HepG2 (cell line): Measurements from ENCODE around the gene PCCB. TPM values are rescaled to one million over a fixed set of nuclear protein-coding genes. Genes with fewer than 3 reads are reported as not detected.

Source experiments
- ATAC-seq: fragments of 200-7000 bp; cut with Tn5 transposase; 3 replicates; pipeline ENCODE4 v1.9.1; 2020; ENCODE audit warnings: mild to moderate bottlenecking, moderate library complexity
- BruUV-seq: library from RNA; stranded (reverse); fragments of 400-500 nt; replicated peaks from 2 replicates; lab custom pipeline; 2021; lab: Mats Ljungman, UMichigan
- CTCF ChIA-PET: fragments of 300-600 bp; formaldehyde crosslinking; extraction: SDS; loops from one replicate; lab custom pipeline; 2021; ENCODE audit warnings: low total read pairs, inconsistent platforms, low intra/inter-chr PET ratio; lab: Yijun Ruan, JAX
- POLR2A ChIA-PET: fragments of 350-600 bp; sonication (Branson Sonifier 250); formaldehyde crosslinking; loops from one replicate; lab custom pipeline; 2020; ENCODE audit warnings: antibody characterized with exemption, inconsistent platforms; lab: Yijun Ruan, JAX
- DNase-seq: peaks from one replicate; pipeline ENCODE4 v3.0.0-alpha.2; 2015; ENCODE audit warnings: low spot score
- FAIRE-seq: peaks from 3 replicates; lab custom pipeline; 2011; peaks lifted over from hg19 to GRCh38; lab: Jason Lieb, UNC
- H2AFZ ChIP-seq: one replicate; pipeline ENCODE4 v1.6.1; 2011; ENCODE audit warnings: low read length, inconsistent platforms
- H3K27ac ChIP-seq: fragments of 300-600 bp; 3 replicates; pipeline ENCODE4 v1.8.0; 2011; ENCODE audit warnings: mixed run types, mild to moderate bottlenecking, mixed read lengths, low read length, inconsistent platforms; ENCODE audit not compliant: insufficient read depth; ENCODE audit errors: extremely low read length
- H3K27me3 ChIP-seq, 2 experiments: fragments of 200-600 bp in 1 of 2; 2 replicates in 1 of 2; 3 replicates in 1 of 2; pipeline versions ENCODE4 v1.6.0 to v1.8.0; 2011; ENCODE audit warnings: low read length in 2 of 2, mild to moderate bottlenecking in 2 of 2, moderate library complexity in 2 of 2, inconsistent platforms in 1 of 2; ENCODE audit not compliant: insufficient read depth in 2 of 2, control insufficient read depth in 1 of 2
- H3K36me3 ChIP-seq, 2 experiments: fragments of 200-600 bp in 1 of 2; replicated peaks in 1 of 2; 2 replicates in 1 of 2; 3 replicates in 1 of 2; pipeline versions ENCODE4 v1.5.1 to v1.8.0; 2011; ENCODE audit warnings: low read length in 2 of 2, inconsistent platforms in 1 of 2; ENCODE audit not compliant: insufficient read depth in 2 of 2, control insufficient read depth in 1 of 2
- H3K4me1 ChIP-seq: 2 replicates; pipeline ENCODE4 v1.5.1; 2012; ENCODE audit warnings: low read length, inconsistent platforms; ENCODE audit not compliant: insufficient read depth
- H3K4me2 ChIP-seq: 2 replicates; pipeline ENCODE4 v1.6.0; 2011; ENCODE audit warnings: low read depth, low read length, inconsistent platforms
- H3K4me3 ChIP-seq, 3 experiments: fragments of 200-600 bp in 1 of 3; sonication (generic), shearing (Covaris generic) in 1 of 3; replicated peaks in 1 of 3; 2 replicates each; pipeline ENCODE4 v1.5.1; 2011 to 2016; ENCODE audit warnings: low read length in 3 of 3, inconsistent platforms in 2 of 3, low read depth in 2 of 3, mild to moderate bottlenecking in 2 of 3, control low read depth in 1 of 3, mixed read lengths in 1 of 3; ENCODE audit not compliant: insufficient read depth in 1 of 3
- H3K79me2 ChIP-seq: one replicate; pipeline ENCODE4 v1.6.1; 2011; ENCODE audit warnings: low read length, inconsistent platforms; ENCODE audit not compliant: insufficient read depth
- H3K9ac ChIP-seq: 2 replicates; pipeline ENCODE4 v1.6.0; 2011; ENCODE audit warnings: mild to moderate bottlenecking, low read depth, low read length, inconsistent platforms; ENCODE audit not compliant: insufficient read depth
- H3K9me3 ChIP-seq: 2 replicates; pipeline ENCODE4 v1.5.1; 2012; ENCODE audit warnings: mild to moderate bottlenecking, low read length
- H4K20me1 ChIP-seq: 2 replicates; pipeline ENCODE4 v1.6.0; 2011; ENCODE audit warnings: inconsistent platforms, mild to moderate bottlenecking, low read length, moderate library complexity; ENCODE audit not compliant: insufficient read depth
- AHR ChIP-seq: IDR thresholded peaks from 2 replicates; pipeline ENCODE4 v1.6.1; 2018; ENCODE audit warnings: missing genetic modification reagents, missing compliant biosample characterization
- CBX5 ChIP-seq: sonication (generic); formaldehyde crosslinking; IDR thresholded peaks from 2 replicates; pipeline ENCODE4 v1.4.0; 2020; ENCODE audit warnings: missing genetic modification reagents, borderline replicate concordance
- ELF1 ChIP-seq: sonication (generic); formaldehyde crosslinking; IDR thresholded peaks from 2 replicates; pipeline ENCODE4 v1.4.0; 2020; ENCODE audit warnings: missing genetic modification reagents
- NCOR1 ChIP-seq: fragments of 200-600 bp; sonication (generic); IDR thresholded peaks from 2 replicates; pipeline ENCODE4 v1.7.0; 2017; ENCODE audit warnings: antibody characterized with exemption, low read length, borderline replicate concordance
- NFIB ChIP-seq: sonication (generic); formaldehyde crosslinking; IDR thresholded peaks from 2 replicates; pipeline ENCODE4 v1.9.0; 2021; ENCODE audit warnings: missing genetic modification reagents, mild to moderate bottlenecking, borderline replicate concordance
- PRDM4 ChIP-seq: sonication (generic); formaldehyde crosslinking; IDR thresholded peaks from 2 replicates; pipeline ENCODE4 v1.9.0; 2021; ENCODE audit warnings: missing genetic modification reagents, borderline replicate concordance
- RBAK ChIP-seq: sonication (generic); formaldehyde crosslinking; IDR thresholded peaks from 2 replicates; pipeline ENCODE4 v1.5.1; 2020; ENCODE audit warnings: mild to moderate bottlenecking, missing genetic modification reagents
- RELA ChIP-seq: sonication (generic); formaldehyde crosslinking; IDR thresholded peaks from 2 replicates; pipeline ENCODE4 v1.4.0; 2020; ENCODE audit warnings: missing genetic modification reagents
- SMAD9 ChIP-seq: sonication (generic); formaldehyde crosslinking; IDR thresholded peaks from 2 replicates; pipeline ENCODE4 v1.5.1; 2020; ENCODE audit warnings: mild to moderate bottlenecking, missing genetic modification reagents
- SMYD3 ChIP-seq: sonication (generic); formaldehyde crosslinking; IDR thresholded peaks from 2 replicates; pipeline ENCODE4 v1.8.1; 2023; ENCODE audit warnings: mild to moderate bottlenecking, missing genetic modification reagents
- ZNF281 ChIP-seq: sonication (generic); formaldehyde crosslinking; IDR thresholded peaks from 2 replicates; pipeline ENCODE4 v1.4.0; 2020; ENCODE audit warnings: missing genetic modification reagents, borderline replicate concordance
- ZNF383 ChIP-seq: sonication (generic); formaldehyde crosslinking; IDR thresholded peaks from 2 replicates; pipeline ENCODE4 v1.4.0; 2020; ENCODE audit warnings: missing genetic modification reagents, mild to moderate bottlenecking, borderline replicate concordance
- ZNF446 ChIP-seq: sonication (generic); formaldehyde crosslinking; IDR thresholded peaks from 2 replicates; pipeline ENCODE4 v1.5.0; 2020; ENCODE audit warnings: mild to moderate bottlenecking, missing genetic modification reagents
- ZNF691 ChIP-seq: sonication (generic); formaldehyde crosslinking; IDR thresholded peaks from 2 replicates; pipeline ENCODE4 v1.4.0; 2020; ENCODE audit warnings: missing genetic modification reagents, low read depth, mild to moderate bottlenecking, borderline replicate concordance
- WGBS: methylation state at CpG from one replicate; pipeline ENCODE4 v1.1.6; 2017; ENCODE audit warnings: low lambda C conversion rate; 5-methylcytosine and 5-hydroxymethylcytosine counted together
- in situ Hi-C: cut with HindIII; loops from 2 replicates; pipeline ENCODE4 v1.10.0; 2017; ENCODE audit warnings: low pct_unique_long_range_greater_than_20kb; ENCODE audit not compliant: extremely low pct_ligation_motif_present
- intact Hi-C: fragments of 100-400 bp; cut with micrococcal nuclease; formaldehyde crosslinking; loops from one replicate; pipeline ENCODE4 v1.10.0; 2022; ENCODE audit not compliant: unreplicated experiment
- polyA plus RNA-seq, 8 experiments: library from polyadenylated mRNA; depleted of rRNA in 3 of 8; stranded (reverse) in 7 of 8; unstranded in 1 of 8; fragments of >200 nt; fragmentation: Illumina TruSeq in 4 of 8; extraction: Trizol in 4 of 8; gene quantifications; 2 replicates each; pipeline versions ENCODE4 v1.2.1 to v1.2.3, GENCODE V29; 2011 to 2016; ENCODE audit warnings: low read depth in 4 of 8, missing spikeins in 1 of 8, mixed read lengths in 1 of 8; ENCODE audit not compliant: insufficient read depth in 1 of 8
- total RNA-seq, 5 experiments: library from RNA; depleted of rRNA; stranded (reverse); fragments of >200 nt; fragmentation: Illumina TruSeq; extraction: Trizol; gene quantifications; 2 replicates each; pipeline ENCODE4 v1.2.3, GENCODE V29; 2016; ENCODE audit warnings: low read depth in 1 of 5

Gene PCCB
- total and polyA plus RNA-seq, 2 of the 13 experiments (the other 11 are each of a cell fraction or from before 2014, with no cell fraction given) = 84.1 to 88.7 TPM

- H3K9ac ChIP-seq = no peak overlapping the region
- WGBS = 89% methylated on average over 2 of the region's 2 CpGs
- no peak overlapping the region for H3K27ac ChIP-seq
- no peaks in the 10 kb centered on the region for H4K20me1 ChIP-seq
- no peaks in the 10 kb centered on the region for H3K27me3 ChIP-seq
- CTCF ChIA-PET = no interaction called here
- H3K4me1 ChIP-seq = no peaks in the 10 kb centered on the region
- ATAC-seq (no peak), FAIRE-seq (no peak), DNase-seq (no peak)
- no peak overlapping the region for H3K4me2 ChIP-seq
- no peak overlapping the region for H3K4me3 ChIP-seq
- H3K9me3 ChIP-seq = no peaks in the 10 kb centered on the region
- no peak overlapping the region for H2AFZ ChIP-seq
- POLR2A ChIA-PET = no interaction called here
- intact Hi-C loops = no loop called here
- no peaks in the 10 kb centered on the region for H3K79me2 ChIP-seq
- TF ChIP-seq ELF1 (CRISPR knock-in tag) (no peak), NFIB (CRISPR knock-in tag) (no peak), RELA (CRISPR knock-in tag) (no peak), ZNF446 (CRISPR knock-in tag) (no peak)
- BruUV-seq = no TSS peak
- in situ Hi-C loops = no loop called here
- H3K36me3 ChIP-seq = peaks cover 15 to 57% of the 10 kb centered on the region in 2 experiments
These were observed 12.4 kb downstream of the PCCB start for GRCh38 chr3:136262559-136262958.

- no TSS peak for BruUV-seq
- Histone ChIP-seq H3K36me3 (peaks cover 15 to 55% of the 10 kb centered on the region in 2 experiments; a peak in 4 of 5 replicates), H3K27ac (no peak overlapping the region), H4K20me1 (no peaks in the 10 kb centered on the region), H3K27me3 (no peaks in the 10 kb centered on the region), H3K4me3 (no peak overlapping the region), H3K79me2 (no peaks in the 10 kb centered on the region), H3K9ac (no peak overlapping the region), H3K4me1 (no peaks in the 10 kb centered on the region), H2AFZ (no peak overlapping the region), H3K4me2 (no peak overlapping the region), H3K9me3 (no peaks in the 10 kb centered on the region)
- no peak for DNase-seq
- in situ Hi-C loops = no loop called here
- intact Hi-C loops = no loop called here
- FAIRE-seq = no peak
- CTCF ChIA-PET = no interaction called here
- WGBS = 98% methylated on average over 7 of the region's 7 CpGs
- POLR2A ChIA-PET = no interaction called here
- ATAC-seq = no peak
- no peak for TF ChIP-seq RBAK (CRISPR knock-in tag)
- no peak for TF ChIP-seq ZNF383 (CRISPR knock-in tag)
- TF ChIP-seq PRDM4 (CRISPR knock-in tag) = no peak
- no peak for TF ChIP-seq SMAD9 (CRISPR knock-in tag)
- no peak for TF ChIP-seq CBX5
- TF ChIP-seq NCOR1 = no peak
- TF ChIP-seq AHR = no peak
- TF ChIP-seq ZNF691 (CRISPR knock-in tag) = no peak
- TF ChIP-seq SMYD3 (CRISPR knock-in tag) = no peak
- TF ChIP-seq ZNF281 (CRISPR knock-in tag) = no peak
These were observed 13.1 kb downstream of the PCCB start for GRCh38 chr3:136263251-136263650.
